ENCODE measurements around the gene TCL1B. TPM values are rescaled to one million over a fixed set of nuclear protein-coding genes. Genes with fewer than 3 reads are reported as not detected.

The TCL1B gene
- total and polyA plus RNA-seq, 2 experiments from 2014 or later, result 5.5 to 6.0 TPM

DNA sequence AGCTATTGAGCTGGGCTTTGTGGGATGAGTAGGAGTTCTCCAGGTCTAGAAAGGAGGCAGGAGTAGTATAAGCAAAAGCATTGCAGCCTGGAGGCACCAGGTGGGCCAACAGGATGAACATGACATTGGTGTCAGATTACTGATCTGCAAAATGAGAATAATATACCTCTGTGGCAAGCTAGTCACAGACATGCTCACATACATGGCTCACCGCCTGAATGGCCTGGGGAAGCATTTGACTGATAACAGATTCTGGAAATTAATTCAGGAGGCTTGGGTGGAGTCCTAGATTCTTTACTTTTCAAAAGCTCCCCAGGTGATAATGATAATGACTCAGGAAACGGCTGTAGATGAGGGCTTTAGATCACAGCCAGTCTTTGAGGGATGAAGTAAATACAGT lies 709 bp downstream of the TCL1B start (continued):
- TF ChIP-seq, protein P1, sequence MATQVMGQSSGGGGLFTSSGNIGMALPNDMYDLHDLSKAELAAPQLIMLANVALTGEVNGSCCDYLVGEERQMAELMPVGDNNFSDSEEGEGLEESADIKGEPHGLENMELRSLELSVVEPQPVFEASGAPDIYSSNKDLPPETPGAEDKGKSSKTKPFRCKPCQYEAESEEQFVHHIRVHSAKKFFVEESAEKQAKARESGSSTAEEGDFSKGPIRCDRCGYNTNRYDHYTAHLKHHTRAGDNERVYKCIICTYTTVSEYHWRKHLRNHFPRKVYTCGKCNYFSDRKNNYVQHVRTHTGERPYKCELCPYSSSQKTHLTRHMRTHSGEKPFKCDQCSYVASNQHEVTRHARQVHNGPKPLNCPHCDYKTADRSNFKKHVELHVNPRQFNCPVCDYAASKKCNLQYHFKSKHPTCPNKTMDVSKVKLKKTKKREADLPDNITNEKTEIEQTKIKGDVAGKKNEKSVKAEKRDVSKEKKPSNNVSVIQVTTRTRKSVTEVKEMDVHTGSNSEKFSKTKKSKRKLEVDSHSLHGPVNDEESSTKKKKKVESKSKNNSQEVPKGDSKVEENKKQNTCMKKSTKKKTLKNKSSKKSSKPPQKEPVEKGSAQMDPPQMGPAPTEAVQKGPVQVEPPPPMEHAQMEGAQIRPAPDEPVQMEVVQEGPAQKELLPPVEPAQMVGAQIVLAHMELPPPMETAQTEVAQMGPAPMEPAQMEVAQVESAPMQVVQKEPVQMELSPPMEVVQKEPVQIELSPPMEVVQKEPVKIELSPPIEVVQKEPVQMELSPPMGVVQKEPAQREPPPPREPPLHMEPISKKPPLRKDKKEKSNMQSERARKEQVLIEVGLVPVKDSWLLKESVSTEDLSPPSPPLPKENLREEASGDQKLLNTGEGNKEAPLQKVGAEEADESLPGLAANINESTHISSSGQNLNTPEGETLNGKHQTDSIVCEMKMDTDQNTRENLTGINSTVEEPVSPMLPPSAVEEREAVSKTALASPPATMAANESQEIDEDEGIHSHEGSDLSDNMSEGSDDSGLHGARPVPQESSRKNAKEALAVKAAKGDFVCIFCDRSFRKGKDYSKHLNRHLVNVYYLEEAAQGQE (IDR thresholded peaks at IDR 0.05; ENCODE audit: unreplicated experiment), result no peak
- no peak for TF ChIP-seq STAT1 (IDR thresholded peaks at IDR 0.05; ENCODE audit: unreplicated experiment)

DNA sequence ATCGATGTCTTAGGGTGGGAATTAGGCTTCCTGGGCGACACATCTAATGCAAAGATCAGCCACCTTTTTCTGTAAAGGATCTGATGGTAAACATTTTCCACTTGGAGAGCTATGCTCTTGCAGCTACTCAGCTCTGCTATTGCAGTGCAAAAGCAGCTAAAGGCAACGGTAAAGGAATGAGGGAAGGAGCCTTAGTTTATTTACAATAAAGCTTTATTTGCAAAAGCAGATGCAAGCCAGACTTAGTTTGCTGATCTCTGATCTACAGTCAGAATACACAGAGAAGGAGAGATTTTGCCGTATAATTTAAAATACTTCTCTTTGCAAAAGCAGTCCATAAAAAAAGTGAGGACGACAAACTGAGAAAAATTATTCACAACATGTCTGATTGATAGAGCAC lies 3.2 kb downstream of the TCL1B start:
- Histone ChIP-seq H3F3A (replicated peaks; ENCODE audit: low read depth) (no peaks in the 10 kb centered on the region), H3K27me3 (ENCODE audit: insufficient read depth) (no peaks in the 10 kb centered on the region), H3K4me2 (no peak overlapping the region; the same call in 1 of the 2 replicates), H4K20me1 (replicated peaks; ENCODE audit: insufficient read depth) (no peaks in the 10 kb centered on the region), H3K4me3 (no peak overlapping the region), H3K36me3 (ENCODE audit: insufficient read depth) (no peaks in the 10 kb centered on the region), H2AFZ (no peak overlapping the region), H3K79me2 (replicated peaks; ENCODE audit: insufficient read depth) (no peaks in the 10 kb centered on the region), H3K9me2 (ENCODE audit: insufficient read depth) (no peaks in the 10 kb centered on the region; the same call in 1 of the 2 replicates), H3K4me1 (ENCODE audit: insufficient read depth) (peaks cover 23% of the 10 kb centered on the region), H3K27ac (ENCODE audit: low read depth) (peak overlapping the region; percentile 4; the same call in 1 of the 2 replicates)
- TF ChIP-seq POLR2AphosphoS5 (IDR thresholded peaks at IDR 0.05; ENCODE audit: low read depth), result no peak
- TF ChIP-seq, protein P2, sequence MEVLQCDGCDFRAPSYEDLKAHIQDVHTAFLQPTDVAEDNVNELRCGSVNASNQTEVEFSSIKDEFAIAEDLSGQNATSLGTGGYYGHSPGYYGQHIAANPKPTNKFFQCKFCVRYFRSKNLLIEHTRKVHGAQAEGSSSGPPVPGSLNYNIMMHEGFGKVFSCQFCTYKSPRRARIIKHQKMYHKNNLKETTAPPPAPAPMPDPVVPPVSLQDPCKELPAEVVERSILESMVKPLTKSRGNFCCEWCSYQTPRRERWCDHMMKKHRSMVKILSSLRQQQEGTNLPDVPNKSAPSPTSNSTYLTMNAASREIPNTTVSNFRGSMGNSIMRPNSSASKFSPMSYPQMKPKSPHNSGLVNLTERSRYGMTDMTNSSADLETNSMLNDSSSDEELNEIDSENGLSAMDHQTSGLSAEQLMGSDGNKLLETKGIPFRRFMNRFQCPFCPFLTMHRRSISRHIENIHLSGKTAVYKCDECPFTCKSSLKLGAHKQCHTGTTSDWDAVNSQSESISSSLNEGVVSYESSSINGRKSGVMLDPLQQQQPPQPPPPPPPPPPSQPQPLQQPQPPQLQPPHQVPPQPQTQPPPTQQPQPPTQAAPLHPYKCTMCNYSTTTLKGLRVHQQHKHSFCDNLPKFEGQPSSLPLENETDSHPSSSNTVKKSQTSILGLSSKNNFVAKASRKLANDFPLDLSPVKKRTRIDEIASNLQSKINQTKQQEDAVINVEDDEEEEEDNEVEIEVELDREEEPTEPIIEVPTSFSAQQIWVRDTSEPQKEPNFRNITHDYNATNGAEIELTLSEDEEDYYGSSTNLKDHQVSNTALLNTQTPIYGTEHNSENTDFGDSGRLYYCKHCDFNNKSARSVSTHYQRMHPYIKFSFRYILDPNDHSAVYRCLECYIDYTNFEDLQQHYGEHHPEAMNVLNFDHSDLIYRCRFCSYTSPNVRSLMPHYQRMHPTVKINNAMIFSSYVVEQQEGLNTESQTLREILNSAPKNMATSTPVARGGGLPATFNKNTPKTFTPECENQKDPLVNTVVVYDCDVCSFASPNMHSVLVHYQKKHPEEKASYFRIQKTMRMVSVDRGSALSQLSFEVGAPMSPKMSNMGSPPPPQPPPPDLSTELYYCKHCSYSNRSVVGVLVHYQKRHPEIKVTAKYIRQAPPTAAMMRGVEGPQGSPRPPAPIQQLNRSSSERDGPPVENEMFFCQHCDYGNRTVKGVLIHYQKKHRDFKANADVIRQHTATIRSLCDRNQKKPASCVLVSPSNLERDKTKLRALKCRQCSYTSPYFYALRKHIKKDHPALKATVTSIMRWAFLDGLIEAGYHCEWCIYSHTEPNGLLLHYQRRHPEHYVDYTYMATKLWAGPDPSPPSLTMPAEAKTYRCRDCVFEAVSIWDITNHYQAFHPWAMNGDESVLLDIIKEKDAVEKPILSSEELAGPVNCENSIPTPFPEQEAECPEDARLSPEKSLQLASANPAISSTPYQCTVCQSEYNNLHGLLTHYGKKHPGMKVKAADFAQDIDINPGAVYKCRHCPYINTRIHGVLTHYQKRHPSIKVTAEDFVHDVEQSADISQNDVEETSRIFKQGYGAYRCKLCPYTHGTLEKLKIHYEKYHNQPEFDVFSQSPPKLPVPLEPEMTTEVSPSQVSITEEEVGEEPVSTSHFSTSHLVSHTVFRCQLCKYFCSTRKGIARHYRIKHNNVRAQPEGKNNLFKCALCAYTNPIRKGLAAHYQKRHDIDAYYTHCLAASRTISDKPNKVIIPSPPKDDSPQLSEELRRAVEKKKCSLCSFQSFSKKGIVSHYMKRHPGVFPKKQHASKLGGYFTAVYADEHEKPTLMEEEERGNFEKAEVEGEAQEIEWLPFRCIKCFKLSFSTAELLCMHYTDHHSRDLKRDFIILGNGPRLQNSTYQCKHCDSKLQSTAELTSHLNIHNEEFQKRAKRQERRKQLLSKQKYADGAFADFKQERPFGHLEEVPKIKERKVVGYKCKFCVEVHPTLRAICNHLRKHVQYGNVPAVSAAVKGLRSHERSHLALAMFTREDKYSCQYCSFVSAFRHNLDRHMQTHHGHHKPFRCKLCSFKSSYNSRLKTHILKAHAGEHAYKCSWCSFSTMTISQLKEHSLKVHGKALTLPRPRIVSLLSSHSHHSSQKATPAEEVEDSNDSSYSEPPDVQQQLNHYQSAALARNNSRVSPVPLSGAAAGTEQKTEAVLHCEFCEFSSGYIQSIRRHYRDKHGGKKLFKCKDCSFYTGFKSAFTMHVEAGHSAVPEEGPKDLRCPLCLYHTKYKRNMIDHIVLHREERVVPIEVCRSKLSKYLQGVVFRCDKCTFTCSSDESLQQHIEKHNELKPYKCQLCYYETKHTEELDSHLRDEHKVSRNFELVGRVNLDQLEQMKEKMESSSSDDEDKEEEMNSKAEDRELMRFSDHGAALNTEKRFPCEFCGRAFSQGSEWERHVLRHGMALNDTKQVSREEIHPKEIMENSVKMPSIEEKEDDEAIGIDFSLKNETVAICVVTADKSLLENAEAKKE (CRISPR knock-in tag; IDR thresholded peaks at IDR 0.05), result no peak
- TF ChIP-seq NANOG (IDR thresholded peaks at IDR 0.05; ENCODE audit: borderline replicate concordance), result no peak
- no peak for TF ChIP-seq EZH2 (IDR thresholded peaks at IDR 0.05; ENCODE audit: low read depth, unreplicated experiment)
- TF ChIP-seq, protein P3, sequence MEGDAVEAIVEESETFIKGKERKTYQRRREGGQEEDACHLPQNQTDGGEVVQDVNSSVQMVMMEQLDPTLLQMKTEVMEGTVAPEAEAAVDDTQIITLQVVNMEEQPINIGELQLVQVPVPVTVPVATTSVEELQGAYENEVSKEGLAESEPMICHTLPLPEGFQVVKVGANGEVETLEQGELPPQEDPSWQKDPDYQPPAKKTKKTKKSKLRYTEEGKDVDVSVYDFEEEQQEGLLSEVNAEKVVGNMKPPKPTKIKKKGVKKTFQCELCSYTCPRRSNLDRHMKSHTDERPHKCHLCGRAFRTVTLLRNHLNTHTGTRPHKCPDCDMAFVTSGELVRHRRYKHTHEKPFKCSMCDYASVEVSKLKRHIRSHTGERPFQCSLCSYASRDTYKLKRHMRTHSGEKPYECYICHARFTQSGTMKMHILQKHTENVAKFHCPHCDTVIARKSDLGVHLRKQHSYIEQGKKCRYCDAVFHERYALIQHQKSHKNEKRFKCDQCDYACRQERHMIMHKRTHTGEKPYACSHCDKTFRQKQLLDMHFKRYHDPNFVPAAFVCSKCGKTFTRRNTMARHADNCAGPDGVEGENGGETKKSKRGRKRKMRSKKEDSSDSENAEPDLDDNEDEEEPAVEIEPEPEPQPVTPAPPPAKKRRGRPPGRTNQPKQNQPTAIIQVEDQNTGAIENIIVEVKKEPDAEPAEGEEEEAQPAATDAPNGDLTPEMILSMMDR (conservative IDR thresholded peaks at IDR 0.05; ENCODE audit: low read depth in 2 of 2), result no peak
- TF ChIP-seq, protein P1 (IDR thresholded peaks at IDR 0.05; ENCODE audit: unreplicated experiment), result no peak
- TF ChIP-seq CREB1 (CRISPR knock-in tag; IDR thresholded peaks at IDR 0.05; ENCODE audit: low read depth), result no peak
- Mint-ChIP-seq H3K4me1 (peaks cover 31% of the 10 kb centered on the region), H3K9me3 (no peaks in the 10 kb centered on the region), H3K27me3 (ENCODE audit: insufficient read depth, low read depth, poor library complexity) (peaks cover 14% of the 10 kb centered on the region), H3K27ac (no peak overlapping the region), H3K4me3 (no peak overlapping the region), H3K36me3 (ENCODE audit: low read depth) (no peaks in the 10 kb centered on the region)
- ATAC-seq (no peak), DNase-seq (ENCODE audit: low spot score) (no peak)
